Brain microvascular endothelial cell (primary cell): ENCODE measurements around the gene TMEM168.
"Not testable (repeated sequence)": the region's sequence is repeated elsewhere in the genome, so short reads cannot be mapped to it uniquely, and the experiment has no call there.

ENCODE experiments used
- DNase-seq: peaks from one replicate; pipeline ENCODE4 v3.0.0-alpha.2; 2020
- H3K27ac ChIP-seq: fragments of 250-450 bp; sonication (Bioruptor Pico); 2 replicates; pipeline ENCODE4 v1.5.1; 2020; ENCODE audit warnings: mild to moderate bottlenecking, moderate library complexity
- H3K27me3 ChIP-seq: fragments of 250-450 bp; sonication (Bioruptor Pico); replicated peaks from 2 replicates; pipeline ENCODE4 v1.5.1; 2020; ENCODE audit warnings: mild to moderate bottlenecking
- H3K36me3 ChIP-seq: fragments of 250-450 bp; sonication (Bioruptor Pico); replicated peaks from 2 replicates; pipeline ENCODE4 v1.5.1; 2020; ENCODE audit warnings: mild to moderate bottlenecking
- H3K4me3 ChIP-seq: 2 replicates; pipeline ENCODE4 v1.5.1; 2011; ENCODE audit warnings: low read depth, mild to moderate bottlenecking, control low read depth, low read length, moderate library complexity
- in situ Hi-C: cut with HindIII; loops from 2 replicates; pipeline ENCODE4 v1.10.0; 2017; ENCODE audit warnings: low sequenced_read_pairs, low pct_ligation_motif_present
- TF ChIP-seq, protein P1 (sequence below): IDR thresholded peaks from 2 replicates; pipeline ENCODE4 v1.5.1; 2011; ENCODE audit warnings: low read depth, mild to moderate bottlenecking, moderate library complexity, low read length, control low read depth, inconsistent platforms; ENCODE audit errors: missing control alignments

TMEM168 gene

DNA sequence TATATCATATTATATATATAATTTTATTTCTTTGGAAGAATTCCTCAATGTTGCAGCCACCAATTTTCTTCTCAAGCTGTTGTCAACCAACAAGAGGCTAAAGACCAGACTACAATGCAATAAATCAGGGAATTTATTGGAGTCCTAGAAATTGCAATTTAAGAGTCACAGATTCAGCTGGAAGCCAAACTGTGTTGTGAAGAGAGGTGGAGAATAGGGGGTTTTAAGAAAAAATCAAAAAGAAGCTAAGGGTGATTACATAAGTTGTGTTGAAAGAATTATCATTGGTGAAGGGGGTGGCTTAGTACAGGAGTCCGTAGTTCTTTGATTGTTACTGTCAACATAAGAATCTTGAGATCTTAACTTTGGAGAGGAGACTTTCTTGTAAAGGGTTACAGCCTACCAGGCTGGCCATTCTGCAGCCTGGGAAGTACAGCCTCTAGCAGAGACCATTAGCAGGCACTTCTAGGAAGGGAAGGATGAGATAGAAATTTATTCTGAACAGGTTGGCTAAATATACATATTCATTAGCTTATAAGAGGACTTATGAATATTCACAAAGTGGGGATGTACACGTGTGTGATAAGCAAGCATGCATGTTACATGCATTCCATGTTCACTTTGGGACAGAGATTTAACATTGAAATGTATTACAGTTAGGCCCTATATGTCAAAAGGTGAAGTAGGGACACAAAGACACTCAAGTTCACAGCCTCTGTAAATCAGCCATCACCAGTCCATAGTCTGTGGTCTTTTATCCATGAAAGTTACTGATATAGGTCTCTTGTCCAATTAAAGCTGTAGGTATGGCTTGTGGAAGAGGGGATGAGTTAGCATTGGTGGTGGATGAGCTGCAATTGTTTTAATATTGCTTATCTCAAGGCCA lies 8.3 kb upstream of the TMEM168 start:
- in situ Hi-C loops = no loop called here
- DNase-seq = no peak
- Histone ChIP-seq H3K27me3 (no peaks in the 10 kb centered on the region), H3K36me3 (no peaks in the 10 kb centered on the region), H3K27ac (no peak overlapping the region), H3K4me3 (no peak overlapping the region)
- TF ChIP-seq, protein P1, sequence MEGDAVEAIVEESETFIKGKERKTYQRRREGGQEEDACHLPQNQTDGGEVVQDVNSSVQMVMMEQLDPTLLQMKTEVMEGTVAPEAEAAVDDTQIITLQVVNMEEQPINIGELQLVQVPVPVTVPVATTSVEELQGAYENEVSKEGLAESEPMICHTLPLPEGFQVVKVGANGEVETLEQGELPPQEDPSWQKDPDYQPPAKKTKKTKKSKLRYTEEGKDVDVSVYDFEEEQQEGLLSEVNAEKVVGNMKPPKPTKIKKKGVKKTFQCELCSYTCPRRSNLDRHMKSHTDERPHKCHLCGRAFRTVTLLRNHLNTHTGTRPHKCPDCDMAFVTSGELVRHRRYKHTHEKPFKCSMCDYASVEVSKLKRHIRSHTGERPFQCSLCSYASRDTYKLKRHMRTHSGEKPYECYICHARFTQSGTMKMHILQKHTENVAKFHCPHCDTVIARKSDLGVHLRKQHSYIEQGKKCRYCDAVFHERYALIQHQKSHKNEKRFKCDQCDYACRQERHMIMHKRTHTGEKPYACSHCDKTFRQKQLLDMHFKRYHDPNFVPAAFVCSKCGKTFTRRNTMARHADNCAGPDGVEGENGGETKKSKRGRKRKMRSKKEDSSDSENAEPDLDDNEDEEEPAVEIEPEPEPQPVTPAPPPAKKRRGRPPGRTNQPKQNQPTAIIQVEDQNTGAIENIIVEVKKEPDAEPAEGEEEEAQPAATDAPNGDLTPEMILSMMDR = no peak

DNA sequence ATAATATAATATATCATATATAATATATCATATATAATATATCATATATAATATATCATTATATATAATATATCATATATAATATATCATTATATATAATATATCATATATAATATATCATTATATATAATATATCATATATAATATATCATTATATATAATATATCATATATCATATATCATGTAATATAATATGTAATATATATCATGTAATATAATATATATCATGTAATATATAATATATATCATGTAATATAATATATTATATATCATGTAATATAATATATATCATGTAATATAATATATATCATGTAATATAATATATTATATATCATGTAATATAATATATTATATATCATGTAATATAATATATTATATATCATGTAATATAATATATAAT lies 6.4 kb upstream of the TMEM168 start:
- H3K4me3 ChIP-seq, H3K27me3 ChIP-seq, DNase-seq, in situ Hi-C loops, H3K36me3 ChIP-seq, H3K27ac ChIP-seq: not testable (repeated sequence)

DNA sequence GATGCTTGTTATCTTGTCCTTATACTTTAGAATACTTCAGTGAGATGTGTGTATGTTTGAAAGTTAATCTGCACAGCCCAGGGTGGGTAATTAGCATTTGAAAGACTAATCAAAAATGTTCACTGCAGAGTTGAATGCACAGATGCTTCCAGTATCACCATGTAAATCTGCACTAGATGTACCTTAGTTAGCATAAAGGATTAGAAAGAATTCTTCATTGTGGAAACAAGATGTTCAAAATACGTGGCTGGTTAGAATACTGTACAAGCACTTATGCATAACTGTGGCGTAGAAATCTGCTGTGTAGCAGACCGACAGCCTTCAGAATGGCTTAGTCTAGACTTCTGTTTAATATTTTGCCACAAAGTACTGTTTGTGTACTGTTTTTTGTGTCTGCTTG lies 2.2 kb upstream of the TMEM168 start:
- Histone ChIP-seq H3K36me3 (no peaks in the 10 kb centered on the region), H3K27me3 (no peaks in the 10 kb centered on the region), H3K27ac (no peak overlapping the region), H3K4me3 (no peak overlapping the region)
- TF ChIP-seq, protein P1 = no peak
- DNase-seq = no peak
- in situ Hi-C loops = no loop called here

DNA sequence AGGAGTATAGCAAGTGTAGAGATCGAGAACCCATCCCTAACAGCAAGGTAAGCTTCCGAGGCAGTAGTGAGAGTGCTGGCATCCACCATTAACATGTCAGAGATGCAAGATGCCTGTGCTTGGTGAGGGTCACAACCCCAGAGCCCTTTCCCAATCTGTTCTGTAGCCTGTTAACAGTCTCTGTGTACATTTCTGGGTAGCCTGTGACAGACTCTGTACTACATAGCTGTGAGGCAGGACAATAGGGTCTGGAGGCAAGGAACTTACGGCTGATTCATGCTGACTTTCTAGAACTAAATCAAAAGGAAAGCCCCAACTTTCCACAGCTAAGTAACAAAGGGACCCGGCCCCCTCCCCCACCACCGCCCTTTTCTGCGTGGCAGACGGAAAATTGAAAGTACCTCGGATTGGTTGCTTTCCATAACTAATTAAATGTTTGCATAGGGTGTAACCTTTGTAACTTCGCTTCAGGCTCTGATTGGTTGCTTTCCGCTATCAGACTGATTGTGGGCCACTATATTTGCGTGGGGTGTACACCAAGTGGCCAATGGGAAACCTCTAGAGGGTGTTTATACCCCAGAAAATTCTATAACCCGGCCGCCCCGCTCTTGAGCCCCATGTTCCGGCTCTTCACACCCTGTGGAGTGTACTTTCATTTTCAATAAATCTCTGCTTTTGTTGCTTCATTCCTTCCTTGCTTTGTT lies 1.4 kb upstream of the TMEM168 start:
- H3K27ac ChIP-seq = no peak overlapping the region
- no peaks in the 10 kb centered on the region for H3K36me3 ChIP-seq
- in situ Hi-C loops = no loop called here
- DNase-seq = no peak
- no peak overlapping the region for H3K4me3 ChIP-seq
- TF ChIP-seq, protein P1 = no peak
- H3K27me3 ChIP-seq = no peaks in the 10 kb centered on the region

DNA sequence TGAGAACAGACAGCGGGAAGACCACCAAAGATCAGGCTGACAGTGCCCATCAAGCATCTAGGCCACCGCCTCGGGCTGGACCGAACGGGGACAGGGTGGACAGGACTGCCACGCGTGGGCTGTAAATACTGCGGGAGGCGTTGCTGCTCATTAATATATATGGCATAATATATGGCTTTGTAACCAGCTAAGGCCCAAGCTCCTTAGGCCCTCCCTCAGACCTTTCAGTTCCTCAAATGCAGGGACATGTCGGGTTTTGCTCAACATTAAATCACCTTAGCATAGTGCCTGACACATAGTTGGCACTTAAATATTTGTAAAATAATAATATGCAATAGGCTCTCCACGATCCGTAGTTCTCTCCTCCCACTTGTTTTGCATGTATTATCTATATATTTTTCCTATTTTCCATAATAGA lies 402 bp upstream of the TMEM168 start:
- DNase-seq = no peak
- H3K36me3 ChIP-seq = no peaks in the 10 kb centered on the region
- H3K27me3 ChIP-seq = no peaks in the 10 kb centered on the region
- TF ChIP-seq, protein P1 = no peak
- in situ Hi-C loops = no loop called here
- H3K27ac ChIP-seq = peak overlapping the region; percentile 85
- peak overlapping the region; percentile 95 for H3K4me3 ChIP-seq

DNA sequence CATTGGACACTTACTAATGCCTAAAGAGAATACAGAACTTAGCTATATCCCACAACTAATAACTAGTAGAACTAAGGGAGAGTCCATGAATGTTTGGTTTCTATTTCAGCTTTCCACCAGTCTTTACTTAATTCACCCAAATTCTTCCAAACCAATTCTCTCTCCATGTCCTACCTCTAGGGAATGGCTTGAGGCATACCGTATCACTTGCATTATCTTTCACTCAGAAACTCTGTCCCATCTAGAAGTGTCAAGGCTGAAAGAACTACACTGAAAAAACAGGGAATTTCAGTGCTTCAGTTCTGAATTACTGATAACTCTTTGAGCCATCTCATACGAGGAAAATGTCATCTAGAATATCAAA lies 758 bp downstream of the TMEM168 start:
- Histone ChIP-seq H3K27me3 (no peaks in the 10 kb centered on the region), H3K36me3 (no peaks in the 10 kb centered on the region), H3K4me3 (peak overlapping the region; percentile 95), H3K27ac (peak overlapping the region; percentile 85)
- TF ChIP-seq, protein P1 = no peak
- in situ Hi-C loops = no loop called here
- DNase-seq = no peak
